Left ventricle myocardium inferior (tissue), 1 donor: ENCODE data around the gene NAIF1. TPM values are rescaled to one million over a fixed set of nuclear protein-coding genes. Genes with fewer than 3 reads are reported as not detected.
"Not testable (repeated sequence)": the region's sequence is repeated elsewhere in the genome, so short reads cannot be mapped to it uniquely, and the experiment has no call there.

Experiments
- DNase-seq: peaks from one replicate; pipeline ENCODE4 v3.0.0-alpha.2; 2020
- H3K27ac ChIP-seq: fragments of 200-600 bp; replicated peaks from 2 replicates; pipeline ENCODE4 v1.8.0; 2021
- H3K27me3 ChIP-seq: fragments of 200-600 bp; 2 replicates; pipeline ENCODE4 v1.8.0; 2021; ENCODE audit warnings: low read depth
- H3K36me3 ChIP-seq: fragments of 200-600 bp; 2 replicates; pipeline ENCODE4 v1.8.0; 2021
- H3K4me1 ChIP-seq: fragments of 200-600 bp; 2 replicates; pipeline ENCODE4 v1.8.0; 2021
- H3K4me3 ChIP-seq: fragments of 200-600 bp; 2 replicates; pipeline ENCODE4 v1.8.0; 2021; ENCODE audit warnings: mild to moderate bottlenecking, moderate library complexity
- H3K9me3 ChIP-seq: fragments of 200-600 bp; replicated peaks from 2 replicates; pipeline ENCODE4 v1.8.0; 2021
- intact Hi-C: fragments of 100-400 bp; cut with micrococcal nuclease; formaldehyde crosslinking; loops from one replicate; pipeline ENCODE4 v1.11.0; 2022
- total RNA-seq: library from RNA; stranded (reverse); fragmentation: NEBNext Ultra II Directional; extraction: Animal tissue kit (Norgen Biotek cat#: 25700); gene quantifications from one replicate; pipeline ENCODE4 v1.2.1, GENCODE V29; 2021
- TF ChIP-seq, protein P1 (sequence below): fragments of 200-600 bp; IDR thresholded peaks from 2 replicates; pipeline ENCODE4 v1.8.0; 2021; ENCODE audit warnings: antibody characterized with exemption, mild to moderate bottlenecking, borderline replicate concordance
- donor health status: DM: no; HTN: yes; CAD: no; lungs with severe emphysema.

The NAIF1 gene
- total RNA-seq, 1 donor from 2014 or later, result 7.9 TPM

DNA sequence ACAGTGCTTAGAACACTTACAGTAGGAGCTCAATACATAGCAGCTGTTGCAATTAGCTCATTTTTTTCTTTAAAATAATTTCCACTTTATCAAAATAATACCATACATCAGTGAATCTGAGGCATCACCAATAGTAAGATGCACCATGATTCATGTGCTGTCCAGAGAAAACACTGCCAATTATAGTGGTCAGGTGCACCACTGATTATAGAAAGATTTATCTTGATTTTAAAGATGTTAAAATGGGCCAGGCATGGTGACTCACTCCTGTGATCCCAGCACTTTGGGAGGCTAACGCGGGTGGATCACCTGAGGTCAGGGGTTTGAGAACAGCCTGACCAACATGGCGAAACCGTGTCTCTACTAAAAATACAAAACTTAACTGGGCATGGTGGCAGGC, 39.4 kb downstream of the NAIF1 start:
- no peak for DNase-seq
- no peaks in the 10 kb centered on the region for H3K27me3 ChIP-seq
- H3K27ac ChIP-seq, result no peak overlapping the region
- H3K9me3 ChIP-seq, result no peaks in the 10 kb centered on the region
- TF ChIP-seq, protein P1, sequence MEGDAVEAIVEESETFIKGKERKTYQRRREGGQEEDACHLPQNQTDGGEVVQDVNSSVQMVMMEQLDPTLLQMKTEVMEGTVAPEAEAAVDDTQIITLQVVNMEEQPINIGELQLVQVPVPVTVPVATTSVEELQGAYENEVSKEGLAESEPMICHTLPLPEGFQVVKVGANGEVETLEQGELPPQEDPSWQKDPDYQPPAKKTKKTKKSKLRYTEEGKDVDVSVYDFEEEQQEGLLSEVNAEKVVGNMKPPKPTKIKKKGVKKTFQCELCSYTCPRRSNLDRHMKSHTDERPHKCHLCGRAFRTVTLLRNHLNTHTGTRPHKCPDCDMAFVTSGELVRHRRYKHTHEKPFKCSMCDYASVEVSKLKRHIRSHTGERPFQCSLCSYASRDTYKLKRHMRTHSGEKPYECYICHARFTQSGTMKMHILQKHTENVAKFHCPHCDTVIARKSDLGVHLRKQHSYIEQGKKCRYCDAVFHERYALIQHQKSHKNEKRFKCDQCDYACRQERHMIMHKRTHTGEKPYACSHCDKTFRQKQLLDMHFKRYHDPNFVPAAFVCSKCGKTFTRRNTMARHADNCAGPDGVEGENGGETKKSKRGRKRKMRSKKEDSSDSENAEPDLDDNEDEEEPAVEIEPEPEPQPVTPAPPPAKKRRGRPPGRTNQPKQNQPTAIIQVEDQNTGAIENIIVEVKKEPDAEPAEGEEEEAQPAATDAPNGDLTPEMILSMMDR, result no peak
- no peaks in the 10 kb centered on the region for H3K36me3 ChIP-seq
- no peaks in the 10 kb centered on the region for H3K4me1 ChIP-seq
- intact Hi-C loops, result no loop called here
- no peak overlapping the region for H3K4me3 ChIP-seq

DNA sequence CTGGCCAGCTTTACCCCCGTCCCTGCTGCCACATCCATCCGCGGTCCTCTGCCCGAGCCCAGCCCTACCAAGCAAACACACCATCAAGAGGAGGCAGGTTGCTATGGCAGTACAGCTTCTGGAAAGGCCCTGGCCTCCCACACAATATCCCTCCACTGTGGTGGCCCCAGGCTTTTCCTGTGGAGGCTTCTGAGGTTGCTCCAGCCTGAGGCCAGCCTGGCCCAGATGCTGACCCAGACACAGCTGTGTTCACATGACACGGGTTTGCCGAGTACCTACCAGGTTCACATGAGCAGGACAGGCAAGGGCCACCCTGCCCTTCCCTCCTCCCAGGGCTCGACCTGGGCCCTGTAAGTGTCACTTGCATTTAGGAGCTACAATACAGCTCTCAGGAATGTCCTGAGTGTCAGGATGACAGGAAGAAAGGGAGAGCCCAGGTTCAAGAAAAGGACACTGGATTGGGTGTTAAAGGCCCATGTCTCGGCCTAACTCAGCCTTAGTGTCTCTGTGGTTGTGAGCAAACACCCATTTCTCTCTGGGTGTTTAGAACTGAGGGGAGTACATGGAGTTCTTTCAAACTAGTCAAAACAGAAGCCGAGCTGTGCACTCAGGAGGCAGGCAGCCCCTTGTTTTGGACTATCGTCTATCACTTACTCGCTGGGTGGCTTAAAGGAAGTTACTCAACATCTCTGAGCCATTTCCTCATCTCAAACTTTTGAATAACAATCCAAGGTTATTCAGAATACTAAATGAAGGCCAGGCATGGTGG, 40.2 kb downstream of the NAIF1 start:
- H3K9me3 ChIP-seq, result no peaks in the 10 kb centered on the region
- no peak overlapping the region for H3K27ac ChIP-seq
- no peak overlapping the region for H3K4me3 ChIP-seq
- intact Hi-C loops, result no loop called here
- TF ChIP-seq, protein P1, result no peak
- DNase-seq, result no peak
- H3K36me3 ChIP-seq, result no peaks in the 10 kb centered on the region
- no peaks in the 10 kb centered on the region for H3K27me3 ChIP-seq
- H3K4me1 ChIP-seq, result no peaks in the 10 kb centered on the region

DNA sequence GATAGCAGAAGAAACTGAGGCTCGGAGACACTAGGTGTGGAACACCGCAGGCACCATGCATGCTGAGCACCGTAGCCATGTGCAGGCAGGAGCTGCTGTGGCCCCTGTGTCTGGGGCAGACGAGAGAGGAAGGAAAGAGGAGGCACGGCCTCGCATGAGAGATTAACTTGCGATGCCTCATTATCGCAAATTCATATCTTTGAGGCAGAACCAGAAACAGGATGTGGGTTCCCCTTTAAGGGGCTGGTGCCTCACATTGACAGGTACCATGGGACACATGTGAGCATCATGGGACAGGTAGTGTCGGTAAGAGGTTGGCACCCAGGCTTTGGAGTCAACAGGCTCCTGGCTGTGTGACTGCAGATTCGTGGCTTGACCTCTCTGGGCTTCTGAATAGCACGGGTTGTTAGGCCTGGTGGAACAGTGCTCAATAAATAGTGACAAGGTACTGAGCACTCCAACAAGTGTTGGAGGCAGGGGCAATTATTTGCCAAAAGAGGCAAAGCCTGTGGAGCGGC, 40.8 kb downstream of the NAIF1 start:
- Histone ChIP-seq H3K27ac (no peak overlapping the region), H3K4me1 (no peaks in the 10 kb centered on the region), H3K9me3 (no peaks in the 10 kb centered on the region), H3K4me3 (no peak overlapping the region), H3K27me3 (no peaks in the 10 kb centered on the region), H3K36me3 (no peaks in the 10 kb centered on the region)
- no peak for DNase-seq
- TF ChIP-seq, protein P1, result no peak
- intact Hi-C loops, result no loop called here

DNA sequence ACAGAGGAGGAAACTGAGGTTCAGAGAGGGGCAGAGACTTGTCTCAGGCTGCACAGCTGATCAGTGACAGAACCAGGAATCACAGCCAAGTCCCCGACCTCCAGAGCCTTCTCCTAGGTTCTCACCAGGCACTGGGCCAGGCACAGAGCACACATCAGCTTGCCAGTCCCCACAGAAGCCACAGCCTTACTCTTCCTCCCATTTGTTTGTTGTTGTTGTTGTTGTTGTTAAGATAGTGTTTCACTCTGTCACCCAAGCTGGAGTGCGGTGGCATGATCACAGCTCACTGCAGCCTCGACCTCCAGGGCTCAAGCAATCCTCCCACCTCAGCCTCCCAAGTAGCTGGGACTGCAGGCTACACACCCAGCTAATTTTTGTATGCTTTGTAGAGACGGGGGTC, 41.4 kb downstream of the NAIF1 start:
- intact Hi-C loops, result no loop called here
- Histone ChIP-seq H3K27me3 (no peaks in the 10 kb centered on the region), H3K4me1 (no peaks in the 10 kb centered on the region), H3K4me3 (no peak overlapping the region), H3K9me3 (no peaks in the 10 kb centered on the region), H3K27ac (no peak overlapping the region), H3K36me3 (no peaks in the 10 kb centered on the region)
- DNase-seq, result no peak
- TF ChIP-seq, protein P1, result no peak

DNA sequence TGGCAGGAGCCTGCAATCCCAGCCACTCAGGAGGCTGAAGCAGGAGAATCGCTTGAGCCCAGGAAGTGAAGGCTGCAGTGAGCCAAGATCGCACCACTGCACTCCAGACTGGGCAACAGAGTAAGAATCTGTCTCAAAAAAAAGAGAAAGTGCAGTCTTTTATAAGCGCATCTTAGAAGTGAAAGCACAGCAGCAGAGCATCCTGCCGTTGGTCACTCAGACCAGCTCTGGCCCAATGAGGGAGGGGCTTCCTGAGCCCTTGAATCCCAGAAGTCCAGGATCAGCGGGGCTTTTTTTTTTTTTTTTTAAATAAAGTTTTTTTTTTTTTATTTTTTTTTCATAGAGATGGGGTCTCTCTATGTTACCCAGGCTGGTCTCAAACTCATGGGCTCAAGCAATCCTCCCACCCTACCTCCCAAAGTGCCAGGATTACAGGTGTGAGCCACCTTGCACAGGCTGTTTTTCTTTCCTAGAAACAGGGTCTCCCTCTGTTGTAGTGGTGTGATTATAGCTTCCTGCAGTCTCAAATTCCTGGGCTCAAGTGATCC, 42.3 kb downstream of the NAIF1 start:
- intact Hi-C loops, result no loop called here
- Histone ChIP-seq H3K27ac (no peak overlapping the region), H3K4me3 (no peak overlapping the region), H3K27me3 (no peaks in the 10 kb centered on the region), H3K4me1 (no peaks in the 10 kb centered on the region), H3K9me3 (no peaks in the 10 kb centered on the region), H3K36me3 (no peaks in the 10 kb centered on the region)
- DNase-seq, result no peak
- TF ChIP-seq, protein P1, result no peak

DNA sequence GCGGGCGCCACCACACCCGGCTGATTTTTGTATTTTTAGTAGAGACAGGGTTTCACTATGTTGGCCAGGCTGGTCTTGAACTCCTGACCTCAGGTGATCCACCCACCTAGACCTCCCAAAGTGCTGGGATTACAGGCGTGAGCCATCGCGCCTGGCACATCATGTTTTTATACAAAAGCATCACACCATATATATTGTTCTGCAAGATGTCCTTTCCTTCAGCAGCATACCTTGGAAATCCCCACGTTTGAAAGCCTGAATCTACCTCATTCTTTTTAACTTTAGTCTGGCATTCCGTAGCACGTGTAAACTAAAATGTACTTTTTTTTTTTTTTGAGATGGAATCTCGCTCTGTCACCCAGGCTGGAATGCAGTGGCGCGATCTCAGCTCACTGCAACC, 43.4 kb downstream of the NAIF1 start:
- H3K27me3 ChIP-seq, DNase-seq, H3K4me3 ChIP-seq, H3K27ac ChIP-seq, H3K4me1 ChIP-seq, intact Hi-C loops, H3K36me3 ChIP-seq, H3K9me3 ChIP-seq: not testable (repeated sequence)
